OCI-M1 (cell line): ENCODE data around the gene BRSK1.
A peak's percentile ranks its signal among the peaks of the same experiment; 100 is the strongest.

Experiments used
- DNase-seq: peaks from one replicate; lab custom pipeline; 2025; lab: John Stamatoyannopoulos, UW

Gene BRSK1

GRCh38 chr19:55304279-55304978, 20.6 kb downstream of the BRSK1 start:
- peak; percentile 63 for DNase-seq

- DNase-seq, result no peak
These were observed 21.2 kb downstream of the BRSK1 start for GRCh38 chr19:55304980-55305379.

- peak; percentile 62 for DNase-seq
These were observed 21.7 kb downstream of the BRSK1 start for GRCh38 chr19:55305491-55305890.

- peak; percentile 22 for DNase-seq
These were observed 22.3 kb downstream of the BRSK1 start for GRCh38 chr19:55305983-55306562.

GRCh38 chr19:55306712-55307111, 22.9 kb downstream of the BRSK1 start:
- no peak for DNase-seq

- DNase-seq, result no peak
These were observed 24.5 kb downstream of the BRSK1 start for GRCh38 chr19:55308281-55308680.

- no peak for DNase-seq
These were observed 25.7 kb downstream of the BRSK1 start for GRCh38 chr19:55309448-55309847.

GRCh38 chr19:55310498-55310897, 26.7 kb downstream of the BRSK1 start:
- DNase-seq, result no peak

GRCh38 chr19:55311397-55311796, 27.6 kb downstream of the BRSK1 start:
- DNase-seq, result no peak

- DNase-seq, result no peak
These were observed 28.0 kb downstream of the BRSK1 start for GRCh38 chr19:55311797-55312196.

GRCh38 chr19:55312621-55313512, 29.1 kb downstream of the BRSK1 start:
- DNase-seq, result no peak

- no peak for DNase-seq
These were observed 30.6 kb downstream of the BRSK1 start for GRCh38 chr19:55314396-55314795.

- no peak for DNase-seq
These were observed 32.2 kb downstream of the BRSK1 start for GRCh38 chr19:55315956-55316525.

- DNase-seq, result no peak
These were observed 32.8 kb downstream of the BRSK1 start for GRCh38 chr19:55316646-55317045.

GRCh38 chr19:55319785-55320184, 36.0 kb downstream of the BRSK1 start:
- no peak for DNase-seq

- DNase-seq, result no peak
These were observed 37.1 kb downstream of the BRSK1 start for GRCh38 chr19:55320844-55321419.

- no peak for DNase-seq
These were observed 37.8 kb downstream of the BRSK1 start for GRCh38 chr19:55321466-55322137.

- no peak for DNase-seq
These were observed 38.5 kb downstream of the BRSK1 start for GRCh38 chr19:55322204-55322885.

GRCh38 chr19:55324662-55325061, 40.9 kb downstream of the BRSK1 start:
- no peak for DNase-seq

GRCh38 chr19:55325172-55325571, 41.4 kb downstream of the BRSK1 start, which contains the start of gene TMEM150B:
Gene TMEM150B (minus strand): TSS chr19:55325341. CDS start chr19:55321036, 4,305 bp downstream.
- peak; percentile 33 for DNase-seq

GRCh38 chr19:55328774-55329318, 45.0 kb downstream of the BRSK1 start:
- peak; percentile 57 for DNase-seq
